ENCODE measurements around the gene OR10A4. TPM values are rescaled to one million over a fixed set of nuclear protein-coding genes. Genes with fewer than 3 reads are reported as not detected.

The OR10A4 gene
- total RNA-seq, 1 experiment from 2014 or later: not detected

DNA sequence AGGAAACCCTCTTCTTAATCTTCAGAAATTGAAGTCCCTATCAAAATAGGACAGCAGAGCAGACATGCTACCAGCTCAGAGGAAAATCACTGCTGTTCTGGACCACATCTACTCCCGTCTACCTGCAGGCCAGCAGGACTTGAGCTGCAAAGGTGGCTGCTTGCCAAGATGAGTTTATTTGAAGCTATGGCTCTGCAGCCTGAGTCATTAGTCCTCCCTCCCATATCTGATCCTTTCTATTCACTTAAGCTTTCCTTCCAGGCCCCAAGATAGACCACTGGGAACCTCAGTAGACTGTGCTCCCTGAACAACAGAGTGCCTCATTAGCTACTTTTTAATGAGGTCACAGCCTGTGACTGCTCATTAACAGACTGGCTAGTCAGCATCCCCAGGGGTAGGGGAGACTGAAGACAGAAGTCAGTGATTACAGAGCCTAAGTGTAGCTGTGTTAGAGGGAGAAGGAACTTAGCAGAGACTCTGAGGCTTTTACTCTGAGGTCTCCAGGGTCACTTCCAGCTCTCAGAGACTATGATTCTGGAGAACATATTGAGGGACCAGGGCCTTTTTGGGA is 20.4 kb upstream of the OR10A4 start:
- H3K4me1 ChIP-seq (ENCODE audit: insufficient read depth, low read length, poor library complexity, severe bottlenecking): no peaks in the 10 kb centered on the region
- no peak for TF ChIP-seq EZH2 (IDR thresholded peaks at IDR 0.05; ENCODE audit: borderline replicate concordance, low read depth, low read length, poor library complexity, severe bottlenecking)
- H3K36me3 ChIP-seq (ENCODE audit: insufficient read depth, low read length, poor library complexity, severe bottlenecking): no peaks in the 10 kb centered on the region
- no peak for DNase-seq (ENCODE audit: low spot score)
- no peak overlapping the region for H3K4me3 ChIP-seq (ENCODE audit: low read depth, low read length, poor library complexity, severe bottlenecking)
- CTCF ChIA-PET: no interaction called here
- intact Hi-C loops (cut with micrococcal nuclease; ENCODE audit: unreplicated experiment): no loop called here
- H3K9me3 ChIP-seq (ENCODE audit: low read depth, low read length, poor library complexity, severe bottlenecking): no peaks in the 10 kb centered on the region
- no peaks in the 10 kb centered on the region for H3K27me3 ChIP-seq (replicated peaks; ENCODE audit: insufficient read depth, low read depth, low read length, poor library complexity)
- BruUV-seq (replicated peaks): no TSS peak
- POLR2A ChIA-PET (ENCODE audit: low non-redundant PET): no interaction called here
- no peak overlapping the region for H3K27ac ChIP-seq (ENCODE audit: low read depth, low read length, poor library complexity, severe bottlenecking)

GRCh38 chr11:6856871-6857270 is 19.6 kb upstream of the OR10A4 start:
- no peak for TF ChIP-seq EZH2 (IDR thresholded peaks at IDR 0.05; ENCODE audit: borderline replicate concordance, low read depth, low read length, poor library complexity, severe bottlenecking)
- TF ChIP-seq CTCF (conservative IDR thresholded peaks at IDR 0.05; ENCODE audit: low read depth, low read length): no peak
- no peak overlapping the region for H3K4me3 ChIP-seq (ENCODE audit: low read depth, low read length, poor library complexity, severe bottlenecking)
- POLR2A ChIA-PET (ENCODE audit: low non-redundant PET): no interaction called here
- no peaks in the 10 kb centered on the region for H3K4me1 ChIP-seq (ENCODE audit: insufficient read depth, low read length, poor library complexity, severe bottlenecking)
- no peaks in the 10 kb centered on the region for H3K36me3 ChIP-seq (ENCODE audit: insufficient read depth, low read length, poor library complexity, severe bottlenecking)
- no TSS peak for BruUV-seq (replicated peaks)
- intact Hi-C loops (cut with micrococcal nuclease; ENCODE audit: unreplicated experiment): no loop called here
- no peak overlapping the region for H3K27ac ChIP-seq (ENCODE audit: low read depth, low read length, poor library complexity, severe bottlenecking)
- CTCF ChIA-PET: no interaction called here
- no peak for DNase-seq (ENCODE audit: low spot score)
- H3K9me3 ChIP-seq (ENCODE audit: low read depth, low read length, poor library complexity, severe bottlenecking): no peaks in the 10 kb centered on the region
- H3K27me3 ChIP-seq (replicated peaks; ENCODE audit: insufficient read depth, low read depth, low read length, poor library complexity): no peaks in the 10 kb centered on the region

- no peak for DNase-seq (ENCODE audit: low spot score)
- ChIA-PET POLR2A (ENCODE audit: low non-redundant PET) (no interaction called here), CTCF (no interaction called here)
- H3K27me3 ChIP-seq (replicated peaks; ENCODE audit: insufficient read depth, low read depth, low read length, poor library complexity): no peaks in the 10 kb centered on the region
- H3K4me1 ChIP-seq (ENCODE audit: insufficient read depth, low read length, poor library complexity, severe bottlenecking): no peaks in the 10 kb centered on the region
- no peak within 1 kb of the TSS for H3K4me3 ChIP-seq (ENCODE audit: low read depth, low read length, poor library complexity, severe bottlenecking)
- H3K9me3 ChIP-seq (ENCODE audit: low read depth, low read length, poor library complexity, severe bottlenecking): no peaks in the 10 kb centered on the region
- H3K36me3 ChIP-seq (ENCODE audit: insufficient read depth, low read length, poor library complexity, severe bottlenecking): no peaks in the 10 kb centered on the region
- intact Hi-C loops (cut with micrococcal nuclease; ENCODE audit: unreplicated experiment): no loop called here
- BruUV-seq (replicated peaks): no TSS peak
- TF ChIP-seq EZH2 (IDR thresholded peaks at IDR 0.05; ENCODE audit: borderline replicate concordance, low read depth, low read length, poor library complexity, severe bottlenecking) (no peak), CTCF (conservative IDR thresholded peaks at IDR 0.05; ENCODE audit: low read depth, low read length) (no peak)
- no peak within 1 kb of the TSS for H3K27ac ChIP-seq (ENCODE audit: low read depth, low read length, poor library complexity, severe bottlenecking)
Measured at GRCh38 chr11:6862961-6863360, 13.5 kb upstream of the OR10A4 start, which contains the start of gene OR10A2. OR10A2 (plus strand) TSS chr11:6863057; CDS start chr11:6869755, 6,698 bp downstream.

DNA sequence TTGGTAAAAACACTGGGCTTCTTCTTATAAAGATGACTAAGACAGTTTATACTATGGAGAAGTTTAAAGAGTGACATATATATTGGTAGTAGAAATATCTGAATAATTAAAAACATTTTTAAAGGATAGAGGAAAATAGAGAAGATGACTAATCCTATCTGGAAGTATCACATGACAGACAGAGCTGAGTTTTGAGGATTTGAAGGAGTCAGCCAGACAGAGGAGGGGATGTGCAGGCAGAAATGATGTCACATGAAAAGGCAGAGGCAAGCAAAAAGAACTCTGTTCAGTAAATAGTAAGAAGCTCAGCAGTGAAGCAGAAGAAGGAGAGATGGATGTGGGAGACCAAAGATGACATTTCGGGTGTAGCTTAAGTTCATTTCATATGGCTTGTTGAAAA is 12.0 kb upstream of the OR10A4 start:
- H3K9me3 ChIP-seq (ENCODE audit: low read depth, low read length, poor library complexity, severe bottlenecking): no peaks in the 10 kb centered on the region
- intact Hi-C loops (cut with micrococcal nuclease; ENCODE audit: unreplicated experiment): no loop called here
- POLR2A ChIA-PET (ENCODE audit: low non-redundant PET): no interaction called here
- H3K27me3 ChIP-seq (replicated peaks; ENCODE audit: insufficient read depth, low read depth, low read length, poor library complexity): no peaks in the 10 kb centered on the region
- TF ChIP-seq EZH2 (IDR thresholded peaks at IDR 0.05; ENCODE audit: borderline replicate concordance, low read depth, low read length, poor library complexity, severe bottlenecking): no peak
- no peak for TF ChIP-seq CTCF (conservative IDR thresholded peaks at IDR 0.05; ENCODE audit: low read depth, low read length)
- no TSS peak for BruUV-seq (replicated peaks)
- CTCF ChIA-PET: no interaction called here
- no peak overlapping the region for H3K27ac ChIP-seq (ENCODE audit: low read depth, low read length, poor library complexity, severe bottlenecking)
- H3K36me3 ChIP-seq (ENCODE audit: insufficient read depth, low read length, poor library complexity, severe bottlenecking): no peaks in the 10 kb centered on the region
- no peak overlapping the region for H3K4me3 ChIP-seq (ENCODE audit: low read depth, low read length, poor library complexity, severe bottlenecking)
- no peaks in the 10 kb centered on the region for H3K4me1 ChIP-seq (ENCODE audit: insufficient read depth, low read length, poor library complexity, severe bottlenecking)
- no peak for DNase-seq (ENCODE audit: low spot score)

Measured in A673 (cell line).